ENCODE measurements around the gene VKORC1. TPM values are rescaled to one million over a fixed set of nuclear protein-coding genes. Genes with fewer than 3 reads are reported as not detected.

VKORC1 gene
- polyA plus RNA-seq, 1 of the 3 experiments (the other 2 are of a cell fraction) = 434 TPM

GRCh38 chr16:31094088-31094423, 541 bp downstream of the VKORC1 start:
- Histone ChIP-seq H3F3A (replicated peaks; ENCODE audit: insufficient read depth) (no peaks in the 10 kb centered on the region), H3K9me2 (no peaks in the 10 kb centered on the region), H3K4me2 (peak overlapping the region; percentile 100), H4K20me1 (ENCODE audit: insufficient read depth) (peaks cover 7% of the 10 kb centered on the region; the same call in 1 of the 2 replicates), H3K79me2 (ENCODE audit: insufficient read depth) (peaks cover 51% of the 10 kb centered on the region), H3K4me1 (ENCODE audit: control insufficient read depth in 1 of 2, insufficient read depth in 2 of 2, low read depth in 1 of 2, low read length in 1 of 2) (peaks cover 4 to 16% of the 10 kb centered on the region in 2 experiments; a peak in 2 of 4 replicates), H3K4me3 (ENCODE audit: low read depth in 2 of 2, low read length in 1 of 2) (peak overlapping the region; percentile 68 to 100), H3K9ac (peak overlapping the region; percentile 92), H3K9me3 (no peaks in the 10 kb centered on the region), H3K27me3 (ENCODE audit: insufficient read depth) (no peaks in the 10 kb centered on the region), H3K27ac (ENCODE audit: low read depth in 2 of 2, low read length in 1 of 2) (peak overlapping the region; percentile 73 to 78), H2AFZ (ENCODE audit: low read depth) (peak overlapping the region; percentile 72; the same call in 1 of the 2 replicates), H3K36me3 (replicated peaks in 1 of 2; ENCODE audit: control insufficient read depth in 1 of 2, insufficient read depth in 2 of 2, low read length in 1 of 2) (peaks cover 0 to under 1% of the 10 kb centered on the region in 2 experiments)
- peak; percentile 65 for DNase-seq
- POLR2A ChIA-PET = interaction anchor here (0.9 to 1.8 kb wide), 6 partner anchors 8 to 349 kb away, joined by 3 to 10 read pairs (median 6); partner anchors contain the start of genes FUS, KAT8 and ZNF843
- CTCF ChIA-PET = interaction anchor here (0.8 to 2.6 kb wide), 2 partner anchors 22 to 49 kb away, joined by 3 to 13 read pairs; no protein-coding TSS in a partner anchor
- no peak for TF ChIP-seq EP300 (IDR thresholded peaks at IDR 0.05; ENCODE audit: borderline replicate concordance in 1 of 2, low read depth in 1 of 2, low read length in 1 of 2)
- no peak for TF ChIP-seq SIN3A (IDR thresholded peaks at IDR 0.05; ENCODE audit: borderline replicate concordance, low read depth, low read length)
- no peak for TF ChIP-seq TCF12 (IDR thresholded peaks at IDR 0.05)
- no peak for TF ChIP-seq POLR2AphosphoS5 (IDR thresholded peaks at IDR 0.05; ENCODE audit: low read depth, low read length)
- TF ChIP-seq CHD2 (IDR thresholded peaks at IDR 0.05; ENCODE audit: low read length, partially characterized antibody) = no peak
- TF ChIP-seq EZH2phosphoT487 (IDR thresholded peaks at IDR 0.05; ENCODE audit: borderline replicate concordance, low read depth) = no peak
- no peak for TF ChIP-seq YY1 (IDR thresholded peaks at IDR 0.05; ENCODE audit: low read depth)
- TF ChIP-seq FOXM1 (IDR thresholded peaks at IDR 0.05; ENCODE audit: low read depth) = no peak
- no peak for TF ChIP-seq ELF1 (IDR thresholded peaks at IDR 0.05)
- TF ChIP-seq NRF1 (IDR thresholded peaks at IDR 0.05; ENCODE audit: low read depth, low read length) = no peak
- no peak for TF ChIP-seq RCOR1 (IDR thresholded peaks at IDR 0.05; ENCODE audit: low read length)
- TF ChIP-seq GABPA (IDR thresholded peaks at IDR 0.05; ENCODE audit: low read depth) = no peak
- no peak for TF ChIP-seq ZBTB33 (IDR thresholded peaks at IDR 0.05; ENCODE audit: borderline replicate concordance, low read depth)
- TF ChIP-seq RAD21 (IDR thresholded peaks at IDR 0.05; ENCODE audit: low read length) = no peak
- TF ChIP-seq SMC3 (IDR thresholded peaks at IDR 0.05; ENCODE audit: low read depth, low read length) = no peak
- no peak for TF ChIP-seq FOXJ3 (CRISPR knock-in tag; IDR thresholded peaks at IDR 0.05)
- TF ChIP-seq CTCF (IDR thresholded peaks at IDR 0.05) = no peak
- TF ChIP-seq FOSL2 (IDR thresholded peaks at IDR 0.05; ENCODE audit: borderline replicate concordance, low read depth) = no peak
- TF ChIP-seq IRF3 (IDR thresholded peaks at IDR 0.05; ENCODE audit: low read depth, low read length) = no peak
- WGBS (ENCODE audit: low lambda C conversion rate) = under 1% methylated on average over 16 of the region's 20 CpGs

Data from SK-N-SH (cell line).